Spleen (tissue), 11 donors: Measurements from ENCODE around the gene GPRC5B. TPM values are rescaled to one million over a fixed set of nuclear protein-coding genes. Genes with fewer than 3 reads are reported as not detected.

ENCODE experiments used
- DNase-seq: peaks from one replicate; pipeline ENCODE4 v3.0.0-alpha.2; 2020
- H3K27ac ChIP-seq, 8 donors: fragments of 200-600 bp; sonication (generic) in 7 of 8; 1 replicate in 4 of 8; 2 replicates in 4 of 8; pipeline versions ENCODE4 v1.5.0 to v1.8.0; 2016 to 2021; ENCODE audit warnings: inconsistent platforms in 4 of 8, mild to moderate bottlenecking in 4 of 8, moderate library complexity in 1 of 8
- H3K27me3 ChIP-seq, 7 donors: fragments of 200-600 bp; sonication (generic) in 6 of 7; replicated peaks in 1 of 7; 1 replicate in 4 of 7; 2 replicates in 3 of 7; pipeline versions ENCODE4 v1.5.0 to v1.8.0; 2016 to 2021; ENCODE audit warnings: inconsistent platforms in 3 of 7, mild to moderate bottlenecking in 1 of 7
- H3K36me3 ChIP-seq, 6 donors: fragments of 200-600 bp; sonication (generic) in 5 of 6; 1 replicate in 4 of 6; 2 replicates in 2 of 6; pipeline versions ENCODE4 v1.5.0 to v1.8.0; 2016 to 2021; ENCODE audit warnings: inconsistent platforms in 2 of 6
- H3K4me1 ChIP-seq, 6 donors: fragments of 200-600 bp; sonication (generic) in 5 of 6; 1 replicate in 3 of 6; 2 replicates in 3 of 6; pipeline versions ENCODE4 v1.5.0 to v1.8.0; 2016 to 2021; ENCODE audit warnings: inconsistent platforms in 3 of 6
- H3K4me3 ChIP-seq, 8 donors: fragments of 200-600 bp; sonication (generic) in 7 of 8; 1 replicate in 4 of 8; 2 replicates in 4 of 8; pipeline versions ENCODE4 v1.5.0 to v1.8.0; 2016 to 2021; ENCODE audit warnings: inconsistent platforms in 4 of 8, mild to moderate bottlenecking in 4 of 8, moderate library complexity in 2 of 8
- H3K9me3 ChIP-seq, 8 donors: fragments of 200-600 bp; sonication (generic) in 7 of 8; 1 replicate in 4 of 8; 2 replicates in 4 of 8; pipeline versions ENCODE4 v1.5.0 to v1.8.0; 2016 to 2021; ENCODE audit warnings: inconsistent platforms in 4 of 8
- POLR2A ChIP-seq, 3 donors: fragments of 450-650 bp; IDR thresholded peaks; one replicate each; pipeline ENCODE4 v1.5.1; 2017; ENCODE audit warnings: antibody characterized with exemption in 3 of 3, mild to moderate bottlenecking in 1 of 3
- POLR2AphosphoS5 ChIP-seq, 3 donors: sonication (generic); formaldehyde crosslinking; IDR thresholded peaks; one replicate each; pipeline ENCODE4 v1.5.1; 2017; ENCODE audit warnings: antibody characterized with exemption in 3 of 3
- WGBS, 5 donors: extraction: QIAGEN DNeasy Blood & Tissue Kit in 3 of 5; methylation state at CpG; one replicate each; pipeline versions ENCODE4 v1.1.5 to v1.1.7; 2013 to 2018; 5-methylcytosine and 5-hydroxymethylcytosine counted together
- intact Hi-C: fragments of 100-400 bp; cut with DNase I; formaldehyde crosslinking; loops from one replicate; pipeline ENCODE4 v1.15.0; 2023; ENCODE audit warnings: low total_unique reads
- polyA plus RNA-seq, 3 donors: library from polyadenylated mRNA; stranded (reverse); fragments of 200-250 nt; gene quantifications; one replicate each; pipeline ENCODE4 v1.2.1, GENCODE V29; 2013
- total RNA-seq, 7 donors: library from RNA; depleted of rRNA in 3 of 7; stranded (reverse); fragments of >200 nt in 3 of 7; fragmentation: NEBNext Ultra II Directional in 4 of 7; extraction: Animal tissue kit (Norgen Biotek cat#: 25700) in 4 of 7; gene quantifications; one replicate each; pipeline versions ENCODE4 v1.1.0 to v1.2.1, GENCODE V29; 2016 to 2021
- TF ChIP-seq, protein P1 (sequence below), 11 experiments: fragments of 200-600 bp in 7 of 11; fragments of 450-650 bp in 4 of 11; sonication (generic) in 4 of 11; IDR thresholded peaks in 8 of 11; conservative IDR thresholded peaks in 3 of 11; 1 replicate in 7 of 11; 2 replicates in 4 of 11; pipeline versions ENCODE4 v1.4.0 to v1.8.0; 2016 to 2021; ENCODE audit warnings: antibody characterized with exemption in 11 of 11, inconsistent platforms in 4 of 11, mild to moderate bottlenecking in 1 of 11
- donor health status: healthy with polysubstance abuse.
- donor health status: DM: no; HTN: no; CAD: no; lungs with moderate emphysema.
- donor health status: DM: no; HTN: no; CAD: no.
- donor health status: Bipolar disorder and iron deficiency.
- donor health status: healthy.
- donor health status: DM: no; HTN: no; CAD: no.
- donor health status: DM: yes; HTN: yes; CAD: no.

Gene GPRC5B
- total and polyA plus RNA-seq, 10 donors = 4.0 to 8.6 (median 6.5) TPM

DNA sequence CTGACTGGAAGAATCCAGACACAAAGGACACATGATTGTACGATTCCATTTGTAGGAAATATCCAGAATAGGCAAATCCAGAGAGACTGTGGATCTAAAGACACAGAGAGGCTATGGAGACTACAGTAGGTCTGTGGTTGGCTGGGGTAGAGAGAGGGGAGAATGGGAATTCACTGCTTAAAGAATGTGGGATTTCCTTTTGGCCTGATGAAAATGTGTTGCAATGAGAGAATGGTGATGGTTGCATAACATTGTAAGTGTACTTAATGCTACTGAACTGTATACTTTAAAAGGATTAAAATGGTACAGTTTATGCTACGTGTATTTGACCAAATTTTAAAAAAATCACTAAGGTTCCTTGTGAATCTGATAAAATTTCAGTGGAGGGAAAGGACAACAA lies 62.1 kb downstream of the GPRC5B start:
- intact Hi-C loops = no loop called here
- WGBS, 5 donors = 65 to 85% (median 73%) methylated on average over 2 of the region's 2 CpGs

DNA sequence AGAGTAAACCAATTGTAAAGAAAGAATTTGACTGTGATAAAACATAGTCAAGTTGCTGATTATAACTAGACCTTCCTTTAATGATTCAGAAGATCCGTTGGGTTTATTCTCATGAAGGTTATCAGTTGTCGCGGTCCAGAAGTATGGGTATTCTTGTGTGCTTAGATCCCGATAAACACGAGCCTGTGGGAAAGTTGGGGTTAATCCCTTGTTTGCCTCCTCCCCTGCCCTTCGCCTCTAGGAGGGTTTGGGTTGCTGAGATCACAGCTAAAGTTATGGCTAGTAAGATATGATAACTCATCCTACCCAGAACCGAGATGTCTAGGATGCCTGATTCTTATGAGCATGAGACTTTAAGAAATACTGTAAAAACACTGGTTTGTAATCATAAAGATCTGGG lies 66.8 kb downstream of the GPRC5B start:
- no peaks in the 10 kb centered on the region for H3K36me3 ChIP-seq
- no peak for DNase-seq
- H3K27ac ChIP-seq = no peak overlapping the region
- H3K4me3 ChIP-seq = no peak overlapping the region
- TF ChIP-seq POLR2AphosphoS5 (IDR thresholded peaks at IDR 0.05) = no peak
- TF ChIP-seq POLR2A (IDR thresholded peaks at IDR 0.05) = no peak
- TF ChIP-seq, protein P1, sequence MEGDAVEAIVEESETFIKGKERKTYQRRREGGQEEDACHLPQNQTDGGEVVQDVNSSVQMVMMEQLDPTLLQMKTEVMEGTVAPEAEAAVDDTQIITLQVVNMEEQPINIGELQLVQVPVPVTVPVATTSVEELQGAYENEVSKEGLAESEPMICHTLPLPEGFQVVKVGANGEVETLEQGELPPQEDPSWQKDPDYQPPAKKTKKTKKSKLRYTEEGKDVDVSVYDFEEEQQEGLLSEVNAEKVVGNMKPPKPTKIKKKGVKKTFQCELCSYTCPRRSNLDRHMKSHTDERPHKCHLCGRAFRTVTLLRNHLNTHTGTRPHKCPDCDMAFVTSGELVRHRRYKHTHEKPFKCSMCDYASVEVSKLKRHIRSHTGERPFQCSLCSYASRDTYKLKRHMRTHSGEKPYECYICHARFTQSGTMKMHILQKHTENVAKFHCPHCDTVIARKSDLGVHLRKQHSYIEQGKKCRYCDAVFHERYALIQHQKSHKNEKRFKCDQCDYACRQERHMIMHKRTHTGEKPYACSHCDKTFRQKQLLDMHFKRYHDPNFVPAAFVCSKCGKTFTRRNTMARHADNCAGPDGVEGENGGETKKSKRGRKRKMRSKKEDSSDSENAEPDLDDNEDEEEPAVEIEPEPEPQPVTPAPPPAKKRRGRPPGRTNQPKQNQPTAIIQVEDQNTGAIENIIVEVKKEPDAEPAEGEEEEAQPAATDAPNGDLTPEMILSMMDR (IDR thresholded peaks at IDR 0.05 in 8 of 11, conservative IDR thresholded peaks at IDR 0.05 in 3 of 11) = no peak
- peaks cover 0 to 8% (median 7%) of the 10 kb centered on the region in 8 donors for H3K9me3 ChIP-seq
- no peaks in the 10 kb centered on the region for H3K27me3 ChIP-seq
- intact Hi-C loops = no loop called here
- no peaks in the 10 kb centered on the region for H3K4me1 ChIP-seq
- 89 to 94% (median 92%) methylated on average over 7 of the region's 7 CpGs for WGBS, 5 donors

More for the DNA sequence above, 62.1 kb downstream of the GPRC5B start:
- TF ChIP-seq, protein P1 (IDR thresholded peaks at IDR 0.05 in 8 of 11, conservative IDR thresholded peaks at IDR 0.05 in 3 of 11) = no peak
- Histone ChIP-seq H3K4me1 (no peaks in the 10 kb centered on the region), H3K9me3 (no peaks in the 10 kb centered on the region), H3K27me3 (no peaks in the 10 kb centered on the region), H3K27ac (no peak overlapping the region), H3K4me3 (no peak overlapping the region), H3K36me3 (no peaks in the 10 kb centered on the region)
- no peak for DNase-seq

DNA sequence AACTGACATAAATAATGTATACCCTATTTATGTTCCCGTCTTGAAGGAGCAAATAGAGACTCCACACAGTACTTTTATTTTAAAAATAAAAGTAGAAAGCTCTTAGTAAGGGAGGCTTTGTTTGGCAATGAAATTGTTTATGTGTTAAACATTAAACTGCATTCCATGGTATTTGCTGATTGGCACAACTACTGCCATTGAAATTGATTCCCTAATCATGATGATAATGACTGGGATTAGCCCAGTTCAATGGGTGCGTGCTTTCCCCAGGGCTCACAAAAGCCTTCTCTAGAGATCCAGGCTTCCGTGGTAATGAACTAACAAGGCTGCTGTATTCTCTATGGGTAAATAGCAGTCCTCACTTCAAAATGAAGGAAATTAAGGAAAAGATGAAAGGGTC lies 67.5 kb downstream of the GPRC5B start:
- H3K4me1 ChIP-seq = no peaks in the 10 kb centered on the region
- TF ChIP-seq POLR2AphosphoS5 (IDR thresholded peaks at IDR 0.05) (no peak), POLR2A (IDR thresholded peaks at IDR 0.05) (no peak)
- TF ChIP-seq, protein P1 (IDR thresholded peaks at IDR 0.05 in 8 of 11, conservative IDR thresholded peaks at IDR 0.05 in 3 of 11) = no peak
- no peaks in the 10 kb centered on the region for H3K27me3 ChIP-seq
- H3K36me3 ChIP-seq = no peaks in the 10 kb centered on the region
- peaks cover 0 to 12% (median 11%) of the 10 kb centered on the region in 8 donors for H3K9me3 ChIP-seq
- no peak overlapping the region for H3K4me3 ChIP-seq
- H3K27ac ChIP-seq = no peak overlapping the region
- intact Hi-C loops = no loop called here
- no peak for DNase-seq
- WGBS, 5 donors = 86 to 92% (median 89%) methylated on average over 3 of the region's 3 CpGs

DNA sequence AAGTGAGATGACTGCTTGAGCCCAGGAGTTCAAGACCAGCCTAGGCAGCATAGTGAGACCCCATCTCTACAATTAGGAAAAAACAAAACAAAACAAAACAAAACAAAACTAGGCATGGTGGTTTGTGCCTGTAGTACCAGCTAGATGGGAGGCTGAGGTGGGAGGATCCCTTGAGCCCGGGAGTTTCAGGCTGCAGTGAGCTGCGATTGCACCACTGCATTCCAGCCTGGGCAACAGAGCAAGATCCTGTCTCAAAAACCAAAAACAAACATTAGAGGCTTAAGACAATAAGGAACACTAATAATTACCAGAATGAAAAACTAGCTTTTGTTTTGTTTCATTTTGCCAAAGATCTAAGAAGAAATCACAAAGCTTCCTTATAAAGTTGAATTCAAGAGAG lies 69.2 kb downstream of the GPRC5B start:
- no peak overlapping the region for H3K27ac ChIP-seq
- intact Hi-C loops = no loop called here
- H3K9me3 ChIP-seq = peaks cover 0 to 12% (median 11%) of the 10 kb centered on the region in 8 donors
- DNase-seq = no peak
- no peaks in the 10 kb centered on the region for H3K4me1 ChIP-seq
- TF ChIP-seq POLR2AphosphoS5 (IDR thresholded peaks at IDR 0.05) = no peak
- TF ChIP-seq, protein P1 (IDR thresholded peaks at IDR 0.05 in 8 of 11, conservative IDR thresholded peaks at IDR 0.05 in 3 of 11) = no peak
- no peak for TF ChIP-seq POLR2A (IDR thresholded peaks at IDR 0.05)
- no peaks in the 10 kb centered on the region for H3K27me3 ChIP-seq
- WGBS, 5 donors = 74 to 92% (median 89%) methylated on average over 2 of the region's 2 CpGs
- no peaks in the 10 kb centered on the region for H3K36me3 ChIP-seq
- H3K4me3 ChIP-seq = no peak overlapping the region
